Midbrain (tissue), 1 donor: ENCODE data around the gene LCOR.

Experiments
- DNase-seq: peaks from one replicate; lab custom pipeline; 2025; lab: John Stamatoyannopoulos, UW

Gene LCOR

DNA sequence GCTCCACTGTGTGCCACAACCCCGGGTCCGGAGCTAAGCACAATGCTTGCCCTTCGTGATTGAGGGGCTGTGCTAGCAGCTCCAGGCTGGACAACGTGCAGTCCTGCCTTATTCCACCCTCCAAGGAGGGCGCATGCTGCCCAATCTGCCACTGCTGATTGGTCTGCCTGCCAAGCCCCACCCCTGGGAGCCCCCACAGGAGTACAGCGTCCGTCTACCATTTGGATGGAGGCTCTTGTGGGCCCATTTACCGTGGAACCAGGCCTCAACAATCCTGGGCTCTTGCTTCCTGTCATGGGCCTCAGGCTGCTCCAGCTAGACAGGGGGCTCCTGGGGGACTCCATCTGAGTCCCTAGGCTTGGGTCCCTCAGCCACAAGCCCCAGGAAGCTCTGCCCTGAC lies 180.4 kb downstream of the LCOR start:
- DNase-seq, result no peak

DNA sequence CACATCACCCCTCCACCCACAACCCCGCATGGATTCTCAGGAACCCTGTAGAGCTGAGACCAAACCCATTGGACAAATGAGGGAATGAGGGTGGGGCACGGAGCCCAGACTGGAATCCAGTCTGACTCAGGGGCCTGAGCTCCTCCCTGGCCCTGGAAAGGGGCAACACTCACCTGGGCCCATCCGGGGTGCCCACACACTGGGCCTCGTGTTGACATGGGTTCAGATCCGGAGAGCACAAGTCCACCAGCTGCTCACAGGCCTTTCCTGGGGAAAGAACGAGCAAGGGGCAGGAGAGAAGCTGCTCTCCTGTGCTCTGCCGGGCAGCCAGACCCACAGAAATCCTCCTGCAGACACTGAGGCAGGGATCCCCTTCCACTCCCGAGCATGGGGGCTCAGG lies 181.5 kb downstream of the LCOR start:
- no peak for DNase-seq

DNA sequence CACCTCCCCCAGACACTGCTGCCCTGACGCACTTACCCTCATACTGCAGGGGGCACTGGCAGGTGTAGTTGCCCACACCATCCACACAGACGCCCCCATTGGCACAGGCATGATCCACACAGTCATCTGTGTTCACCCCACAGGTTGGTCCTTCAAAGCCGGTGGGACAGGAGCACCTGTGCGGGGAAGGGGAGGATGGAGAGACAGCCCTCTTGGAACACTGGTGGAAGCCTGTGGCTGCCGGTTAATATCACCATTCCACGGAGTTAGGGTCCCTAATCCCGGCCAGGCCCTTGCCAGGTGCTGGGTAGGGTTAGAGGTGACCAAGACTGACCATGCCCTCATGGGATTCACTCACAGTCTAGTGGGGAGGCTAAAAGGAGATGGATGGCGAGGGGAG lies 181.9 kb downstream of the LCOR start:
- no peak for DNase-seq

DNA sequence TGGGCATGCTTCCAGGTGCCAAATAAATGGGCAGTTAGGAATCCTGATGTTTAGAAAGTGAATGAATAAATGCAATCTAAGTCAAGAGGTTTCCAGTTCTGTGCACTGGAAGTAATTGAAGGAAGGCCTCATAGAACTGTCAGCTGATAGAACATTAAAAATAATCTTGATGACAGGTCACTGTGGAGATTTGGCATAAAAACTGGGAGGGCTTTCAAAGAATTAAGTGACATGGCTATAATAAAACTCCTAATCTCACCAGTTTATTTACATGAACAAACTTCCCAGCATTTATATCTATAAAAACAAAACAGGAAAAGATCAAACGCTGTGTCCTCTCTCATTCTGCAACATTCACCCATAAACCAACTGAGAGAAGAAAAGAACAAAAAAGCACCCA lies 183.1 kb downstream of the LCOR start:
- no peak for DNase-seq

DNA sequence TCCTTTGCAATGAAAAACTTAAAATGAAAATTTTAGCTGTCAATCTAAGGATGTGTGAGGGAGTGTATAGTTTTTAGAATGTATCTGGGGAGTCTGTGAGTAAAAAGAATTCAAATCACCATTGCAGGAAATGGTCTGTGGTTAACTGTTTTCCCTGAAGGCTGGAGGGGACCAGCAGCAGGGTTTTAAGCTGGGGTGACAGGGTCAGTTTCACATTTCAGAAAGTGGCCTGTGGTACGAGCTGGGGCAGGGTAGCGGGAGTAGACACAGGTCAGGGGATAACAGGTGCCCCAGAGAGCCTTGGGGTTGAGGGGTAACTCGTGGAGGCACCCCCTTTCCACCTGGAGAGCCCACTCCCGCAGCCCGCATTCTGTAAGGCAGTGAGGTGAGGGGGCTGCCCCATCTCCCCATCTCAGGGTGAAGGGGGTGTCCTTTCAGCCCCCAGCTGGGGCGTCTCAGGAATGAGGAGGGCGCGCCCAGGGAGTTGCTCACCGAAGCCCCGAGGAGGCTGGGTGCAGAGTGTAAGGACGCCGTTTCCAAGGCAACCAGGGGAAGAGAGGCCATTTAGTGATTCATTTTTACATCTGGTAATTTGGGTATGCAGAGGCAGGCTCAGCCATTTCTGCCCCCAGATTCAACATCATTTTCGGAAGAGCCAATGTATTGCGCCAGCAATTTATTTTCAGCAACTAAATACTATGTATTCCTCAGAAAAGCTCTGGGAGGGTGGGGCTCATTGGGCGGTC lies 184.8 kb downstream of the LCOR start:
- no peak for DNase-seq

DNA sequence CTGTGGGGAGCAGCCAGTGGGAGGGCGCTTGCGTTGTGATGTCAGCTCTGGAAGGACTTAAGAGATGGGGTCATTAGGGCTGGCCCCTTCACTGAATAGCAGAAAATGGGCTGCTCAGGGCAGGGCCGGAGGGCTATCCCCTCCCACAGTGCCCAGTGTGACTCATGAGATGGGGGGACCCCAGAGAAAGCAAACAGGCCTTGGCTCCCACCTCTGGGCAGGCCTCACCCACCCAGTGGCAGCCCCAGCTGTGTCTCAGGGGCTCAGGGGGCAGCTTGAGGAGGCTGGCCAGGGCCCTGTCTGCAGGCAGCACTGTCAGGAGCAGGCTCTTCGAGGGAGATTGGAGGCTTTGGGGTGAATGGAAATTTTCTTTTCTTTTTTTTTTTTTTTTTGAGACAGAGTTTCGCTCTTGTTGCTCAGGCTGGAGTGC lies 185.4 kb downstream of the LCOR start:
- no peak for DNase-seq

DNA sequence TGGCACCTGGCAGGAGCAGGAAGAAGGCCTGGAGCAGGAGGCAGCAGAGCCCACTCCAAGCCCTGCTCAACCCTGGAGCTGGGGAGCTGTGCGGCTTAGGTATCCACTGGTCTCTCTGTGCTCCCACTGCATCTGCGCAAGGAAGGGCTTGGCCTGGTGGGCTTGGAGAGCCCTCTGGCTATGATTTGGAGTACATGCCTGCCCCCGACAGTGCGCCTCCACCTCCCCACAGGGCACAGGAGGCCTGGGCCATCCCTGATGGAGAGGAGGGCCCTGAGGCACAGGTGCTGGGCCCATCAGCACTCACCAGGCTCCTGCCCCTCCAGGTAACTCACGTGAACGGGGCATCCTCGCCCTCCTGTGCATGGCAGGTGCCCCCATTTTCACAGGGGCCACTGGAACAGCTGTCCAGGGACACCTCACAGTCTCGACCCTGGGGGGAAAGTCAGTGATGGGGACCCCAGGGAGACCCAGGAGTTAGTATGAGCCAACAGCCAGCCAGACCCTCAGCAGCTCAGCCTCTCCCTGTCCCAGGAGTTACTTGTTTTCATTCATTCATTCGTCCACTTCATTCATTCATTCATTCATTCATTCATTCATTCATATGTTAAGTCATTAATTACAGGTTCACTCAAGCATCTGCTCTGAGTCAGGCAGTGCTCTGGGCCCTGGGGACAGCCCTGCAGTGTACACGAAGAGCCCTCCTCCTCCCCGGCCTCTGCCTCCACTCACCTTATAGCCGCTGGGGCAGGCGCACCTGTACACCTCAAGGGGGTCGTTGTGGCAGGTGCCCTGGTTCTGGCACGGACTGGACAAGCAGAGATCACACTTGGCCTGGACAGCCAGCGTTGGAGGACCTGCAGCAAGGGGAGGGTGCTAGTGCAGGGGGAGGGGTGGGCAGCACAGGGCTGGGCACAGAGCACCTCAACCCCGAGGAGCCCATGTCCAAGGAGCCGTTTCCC lies 186.4 kb downstream of the LCOR start:
- DNase-seq, result no peak

DNA sequence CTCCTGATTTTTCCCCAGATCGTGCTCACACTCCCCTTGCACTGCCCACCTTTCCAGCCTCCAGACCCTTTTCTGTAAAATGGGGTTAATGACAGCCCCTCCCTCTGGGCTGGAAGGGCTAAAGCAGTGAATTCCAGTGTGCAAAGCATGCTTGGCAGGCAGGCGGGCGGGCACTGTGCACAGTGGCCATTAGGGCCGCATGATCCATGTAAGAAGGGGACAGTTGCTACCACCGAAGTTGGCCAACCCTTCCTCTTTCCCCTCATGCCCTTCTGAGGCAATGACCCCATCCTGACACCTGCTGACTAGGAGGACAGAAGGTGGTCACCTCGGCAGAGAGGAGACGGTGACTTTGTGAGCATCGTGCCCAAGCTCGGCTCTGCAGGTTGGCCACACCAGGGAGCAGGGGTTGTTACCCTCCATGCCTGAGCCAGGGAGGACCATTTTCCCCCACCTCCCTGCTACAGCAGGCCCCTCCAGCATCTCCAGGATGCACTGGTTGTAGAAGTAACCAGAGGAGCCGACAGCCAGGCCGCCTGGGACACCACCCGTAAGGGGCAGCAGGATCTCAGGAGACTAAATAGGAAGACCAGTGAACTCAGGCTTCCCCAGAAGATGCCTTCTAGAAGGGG lies 187.2 kb downstream of the LCOR start:
- no peak for DNase-seq

DNA sequence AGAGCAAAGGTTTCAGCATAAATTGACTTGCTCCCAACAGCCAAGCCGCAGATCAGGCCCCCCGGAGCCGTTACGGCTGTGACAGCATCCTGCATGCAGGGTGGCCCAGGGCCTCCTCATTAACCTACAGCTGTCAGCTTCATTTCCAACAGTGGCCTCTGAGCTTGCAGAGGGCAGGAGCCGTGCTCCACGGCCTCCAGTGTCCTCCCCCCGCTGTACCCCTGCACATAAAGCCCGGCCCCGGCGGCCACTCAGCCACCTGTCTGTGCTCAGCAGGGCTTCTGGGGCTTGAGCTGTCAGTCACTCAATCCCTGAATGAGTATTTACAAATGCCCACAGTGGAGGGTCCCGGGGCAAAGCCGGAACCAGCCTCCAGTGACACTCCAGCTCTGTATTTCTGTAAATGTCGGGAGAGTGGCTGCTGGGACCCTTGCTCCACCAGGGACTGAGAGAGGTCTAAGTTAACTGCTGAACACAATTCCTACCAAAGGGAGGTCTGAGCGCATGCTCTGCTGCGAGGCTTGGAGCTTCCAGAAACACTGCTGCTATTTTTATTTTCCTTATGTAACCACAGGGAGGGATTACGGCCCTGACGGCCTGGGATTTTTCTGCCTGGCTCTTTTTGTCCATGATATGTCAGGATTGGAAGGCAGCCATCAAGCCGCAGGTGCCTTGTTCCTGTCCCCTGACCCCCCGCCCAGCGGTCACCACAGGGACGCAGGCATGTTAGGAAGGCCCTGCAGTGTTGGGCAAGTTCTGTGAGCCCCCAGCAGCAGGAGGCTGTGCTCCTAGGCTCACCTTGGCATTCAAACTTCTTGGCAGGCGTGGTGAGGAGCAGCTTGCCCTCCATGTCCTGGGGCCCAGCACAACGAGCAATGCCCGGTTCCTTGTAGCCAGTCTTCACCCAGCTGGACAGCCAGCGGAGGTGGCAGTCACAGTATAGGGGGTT lies 188.6 kb downstream of the LCOR start:
- DNase-seq, result peak; percentile 45

DNA sequence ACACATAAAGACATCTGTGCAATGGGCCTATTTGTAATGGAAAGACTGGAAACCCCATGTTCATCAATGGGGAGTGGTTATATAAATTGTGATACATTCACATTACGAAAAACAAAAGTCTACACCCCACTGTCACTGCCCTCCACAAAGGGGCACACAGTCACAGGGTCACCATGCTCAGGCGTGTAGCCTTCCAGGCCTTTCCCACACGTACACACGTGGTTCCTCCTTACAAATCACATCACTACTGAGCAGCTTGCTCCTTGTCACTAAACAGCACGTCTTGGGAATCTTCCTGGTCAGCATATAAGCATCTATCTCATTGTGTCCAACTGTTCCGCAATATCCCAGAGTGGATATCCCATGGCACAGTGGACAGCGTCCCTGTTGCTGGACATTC lies 190.5 kb downstream of the LCOR start:
- DNase-seq, result no peak

DNA sequence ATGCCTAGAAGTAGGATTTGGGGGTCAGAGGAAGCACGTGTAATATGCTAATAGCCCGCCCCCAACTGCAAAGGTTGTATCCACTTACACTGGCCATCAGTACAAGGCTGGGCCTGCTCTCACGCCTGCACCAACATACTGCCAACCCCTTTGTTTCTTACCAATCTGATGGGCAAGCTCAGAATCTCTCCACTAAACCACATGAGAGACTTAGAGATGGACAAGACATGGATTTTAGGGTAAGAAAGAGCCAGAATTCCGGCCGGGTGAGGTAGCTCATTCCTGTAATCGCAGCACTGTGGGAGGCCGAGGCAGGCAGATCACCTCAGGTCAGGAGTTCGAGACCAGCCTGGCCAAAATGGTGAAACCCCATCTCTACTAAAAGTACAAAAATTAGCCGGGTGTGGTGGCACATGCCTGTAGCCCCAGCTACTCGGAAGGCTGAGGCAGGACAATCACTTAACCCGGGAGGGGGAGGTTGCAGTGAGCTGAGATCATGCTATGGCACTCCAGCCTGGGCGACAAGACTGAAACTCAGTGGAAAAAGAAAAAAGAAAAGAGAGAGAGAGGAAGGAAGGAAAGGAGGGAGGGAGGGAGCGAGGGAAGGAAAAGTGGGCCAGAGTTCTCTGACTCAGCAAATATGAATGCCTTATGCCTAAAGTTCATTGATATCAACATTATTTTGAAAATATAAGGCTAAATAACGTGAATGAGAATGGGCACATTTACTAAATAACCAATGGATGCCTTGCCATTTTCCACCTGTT lies 191.5 kb downstream of the LCOR start:
- no peak for DNase-seq

DNA sequence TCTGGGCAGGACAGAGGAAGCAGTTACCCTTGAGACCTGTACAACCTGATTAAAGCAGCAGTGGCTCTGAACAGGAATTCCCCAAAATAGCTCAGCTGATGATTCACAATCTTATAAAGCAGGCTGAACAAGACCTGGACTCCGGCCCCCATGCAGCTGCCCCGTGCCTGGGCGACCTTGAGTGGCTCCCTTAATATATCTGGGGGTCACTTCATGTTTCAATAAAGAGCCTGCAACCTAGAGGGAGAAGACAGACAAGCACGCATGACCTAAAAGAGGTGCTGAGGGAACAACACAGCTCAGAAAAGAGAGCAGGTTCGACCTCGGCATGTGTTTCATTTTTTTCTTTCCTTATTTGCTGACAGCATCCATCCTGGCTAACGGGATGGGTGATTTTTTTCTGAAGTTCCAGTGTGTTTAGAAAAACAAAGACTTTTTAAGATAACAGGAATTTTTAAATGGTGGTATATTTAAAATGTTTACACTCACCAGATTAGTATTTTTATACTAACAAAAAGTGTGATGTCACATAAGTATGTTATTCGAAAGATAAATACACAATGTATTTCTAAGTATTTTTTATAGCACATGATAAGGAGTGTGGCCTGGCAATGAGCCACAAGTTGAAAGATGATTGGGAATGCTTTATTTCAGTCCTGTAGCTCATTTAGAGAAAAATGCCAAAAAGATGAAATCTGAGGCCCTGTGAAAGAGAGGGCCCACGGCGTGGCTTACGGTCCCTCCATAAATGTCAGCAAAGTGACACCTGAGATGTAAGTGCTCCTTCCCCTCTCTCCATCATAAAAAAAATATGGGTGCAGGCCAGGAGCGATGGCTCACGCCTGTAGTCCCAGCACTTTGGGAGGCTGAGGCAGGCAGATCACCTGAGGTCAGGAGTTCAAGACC lies 192.3 kb downstream of the LCOR start:
- no peak for DNase-seq

DNA sequence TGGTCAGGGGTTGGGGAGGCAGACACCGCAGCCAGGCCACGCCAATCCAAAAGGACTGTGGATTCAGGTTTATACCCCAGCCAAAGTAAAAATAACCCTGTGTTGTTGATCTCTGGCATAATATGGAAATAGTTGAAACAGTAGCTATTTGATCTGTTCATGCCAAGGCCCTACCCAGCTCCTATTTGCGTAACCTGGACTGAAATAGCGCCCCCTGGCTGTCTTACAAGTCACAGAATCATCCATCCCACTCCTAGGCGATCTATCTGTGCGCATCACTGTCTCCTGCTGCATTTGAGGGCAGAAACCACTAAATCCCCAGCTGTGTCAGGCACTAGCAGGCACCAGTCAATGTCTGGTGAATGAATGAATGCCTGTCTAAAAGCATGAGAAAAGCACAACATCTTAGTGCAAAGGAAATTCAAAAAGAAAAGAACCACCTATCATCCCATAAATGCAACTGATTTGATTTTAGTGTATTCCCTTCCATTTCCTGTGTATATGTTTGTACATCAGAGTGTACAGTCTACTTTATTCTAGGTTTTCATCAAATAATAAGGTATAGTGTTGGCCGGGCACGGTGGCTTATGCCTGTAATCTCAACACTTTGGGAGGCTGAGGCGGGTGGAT lies 193.6 kb downstream of the LCOR start:
- DNase-seq, result peak; percentile 73

DNA sequence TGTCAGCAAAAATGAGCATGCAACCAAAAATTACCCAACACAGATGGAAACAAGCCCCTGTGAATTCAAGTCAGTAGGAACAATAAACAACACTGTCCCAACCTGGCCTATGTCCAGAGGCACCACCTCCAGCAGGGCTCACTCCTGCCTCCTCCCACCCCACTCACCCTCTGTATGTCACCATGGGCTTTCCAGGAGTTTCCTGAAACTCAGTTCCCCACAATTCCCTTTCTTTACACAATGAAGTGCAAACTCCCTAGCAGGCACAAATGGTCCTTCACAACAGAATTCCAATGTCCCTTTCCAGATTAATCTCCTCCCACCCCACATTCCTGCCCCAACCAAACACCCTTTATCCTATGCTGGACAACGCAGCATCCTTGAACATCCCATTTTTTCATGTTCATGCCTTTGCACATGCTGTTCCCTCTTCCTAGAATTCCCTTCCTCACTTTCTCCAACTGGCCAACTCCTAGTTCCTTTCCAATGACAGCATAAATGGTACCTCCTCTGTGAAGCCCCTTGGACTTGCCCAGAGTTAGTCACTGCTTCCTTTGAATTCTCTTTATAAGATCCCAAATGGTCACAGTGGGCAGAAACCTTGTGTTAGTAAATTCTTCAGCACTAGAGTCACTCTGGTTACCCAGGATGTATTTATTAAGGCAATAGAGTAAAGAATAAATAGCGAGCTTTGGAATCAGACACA lies 196.2 kb downstream of the LCOR start:
- no peak for DNase-seq

DNA sequence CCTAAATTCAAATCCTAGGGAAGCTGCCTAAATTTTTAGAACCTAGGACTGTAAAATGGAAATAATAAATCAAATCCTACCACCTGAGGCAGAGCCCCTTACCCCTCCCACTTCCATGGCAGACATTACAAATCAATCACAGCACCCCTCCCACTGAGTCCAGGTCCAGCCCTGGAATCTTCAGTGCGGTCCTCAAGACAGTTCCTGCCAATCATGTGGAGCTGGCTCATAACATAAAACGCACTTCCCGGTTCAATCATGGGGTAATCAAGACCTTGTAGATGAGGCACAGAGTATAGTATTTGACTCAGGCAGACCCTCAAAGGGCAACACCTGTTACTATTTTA lies 196.7 kb downstream of the LCOR start:
- DNase-seq, result no peak

DNA sequence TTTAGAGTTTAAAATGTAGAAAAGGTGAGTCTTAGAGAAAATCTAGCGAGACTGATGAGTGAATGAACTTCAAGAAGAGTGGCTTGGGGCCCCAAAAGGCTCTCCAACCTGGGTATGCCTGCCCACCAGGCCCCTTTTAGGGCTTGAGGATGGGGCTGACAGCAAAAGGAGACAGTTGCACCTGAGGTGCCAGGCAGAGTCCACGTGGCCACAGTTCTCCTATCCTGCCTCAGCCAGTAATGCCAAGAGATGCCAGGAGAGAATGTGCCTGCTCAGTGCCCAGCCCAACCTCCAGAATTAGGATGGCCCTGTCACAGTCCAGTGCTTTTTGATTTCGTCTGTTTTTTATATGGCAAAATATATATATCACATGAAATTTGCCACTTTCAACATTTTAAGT lies 197.2 kb downstream of the LCOR start:
- no peak for DNase-seq

DNA sequence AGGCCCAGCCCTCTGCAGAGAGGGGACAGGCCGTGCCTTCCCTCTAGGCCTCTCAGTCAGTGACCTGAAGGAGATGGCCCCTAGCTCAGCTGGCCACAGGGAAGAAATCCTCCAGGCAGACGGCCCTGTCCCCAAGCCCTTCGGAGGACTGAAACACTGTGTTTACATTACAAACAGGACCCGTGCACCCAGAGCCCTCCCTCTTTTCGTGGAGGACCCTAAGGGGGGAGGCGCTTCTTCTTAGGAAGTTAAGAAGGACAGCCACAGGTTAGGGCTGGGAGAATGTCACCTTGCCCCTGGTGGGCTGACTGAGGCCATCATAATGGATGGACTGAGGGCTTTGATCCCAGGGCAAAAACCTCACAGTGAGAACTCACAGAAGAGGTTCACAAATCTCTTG lies 198.8 kb downstream of the LCOR start:
- no peak for DNase-seq

DNA sequence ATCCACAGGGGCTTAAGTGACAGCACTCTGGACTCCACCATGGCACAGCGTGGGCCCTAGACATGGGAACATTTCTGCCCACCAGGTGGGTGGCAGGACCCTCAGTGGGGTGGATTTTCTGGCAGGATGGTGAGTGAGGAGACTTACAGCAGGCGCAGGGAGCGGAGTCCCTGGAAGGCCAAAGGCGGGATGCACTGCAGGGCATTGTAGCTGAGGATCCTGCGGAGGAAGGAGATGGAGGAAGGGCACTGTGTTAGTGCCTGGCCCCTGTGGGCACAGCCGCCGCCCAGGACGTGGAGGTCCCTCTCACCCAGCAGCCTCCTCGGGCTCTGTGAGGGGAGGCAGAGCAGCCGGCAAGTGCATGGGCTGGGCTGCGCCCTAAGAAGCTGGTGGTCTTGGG lies 199.4 kb downstream of the LCOR start:
- DNase-seq, result no peak

DNA sequence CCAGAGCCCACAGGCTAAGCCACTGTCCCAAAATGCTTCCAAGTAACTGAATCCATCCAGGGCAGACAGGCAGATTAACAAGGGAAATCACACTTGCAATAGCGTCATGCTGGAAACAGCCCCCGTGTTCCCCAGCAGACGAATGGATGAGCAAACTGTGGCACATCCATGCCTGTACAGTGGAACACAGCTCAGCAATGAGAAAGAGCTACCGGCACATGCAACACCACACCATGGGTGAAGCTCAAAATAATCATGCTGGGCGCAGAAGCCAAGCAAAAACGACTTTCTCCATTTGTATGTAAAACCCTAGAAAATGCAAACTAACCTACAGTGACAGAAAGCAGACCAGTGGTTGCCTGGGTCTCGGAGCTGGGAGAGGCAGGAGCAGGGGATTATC lies 200.5 kb downstream of the LCOR start:
- no peak for DNase-seq
